WI38 (cell line): ENCODE results near the gene TUB.

Experiments
- H3K4me3 ChIP-seq: 2 replicates; pipeline ENCODE4 v1.5.1; 2011; ENCODE audit warnings: low read depth, mild to moderate bottlenecking, control low read depth, low read length
- TF ChIP-seq, protein P1 (sequence below): IDR thresholded peaks from 2 replicates; pipeline ENCODE4 v1.5.1; 2012; ENCODE audit warnings: low read depth, mild to moderate bottlenecking, control low read depth, low read length

Gene TUB

DNA sequence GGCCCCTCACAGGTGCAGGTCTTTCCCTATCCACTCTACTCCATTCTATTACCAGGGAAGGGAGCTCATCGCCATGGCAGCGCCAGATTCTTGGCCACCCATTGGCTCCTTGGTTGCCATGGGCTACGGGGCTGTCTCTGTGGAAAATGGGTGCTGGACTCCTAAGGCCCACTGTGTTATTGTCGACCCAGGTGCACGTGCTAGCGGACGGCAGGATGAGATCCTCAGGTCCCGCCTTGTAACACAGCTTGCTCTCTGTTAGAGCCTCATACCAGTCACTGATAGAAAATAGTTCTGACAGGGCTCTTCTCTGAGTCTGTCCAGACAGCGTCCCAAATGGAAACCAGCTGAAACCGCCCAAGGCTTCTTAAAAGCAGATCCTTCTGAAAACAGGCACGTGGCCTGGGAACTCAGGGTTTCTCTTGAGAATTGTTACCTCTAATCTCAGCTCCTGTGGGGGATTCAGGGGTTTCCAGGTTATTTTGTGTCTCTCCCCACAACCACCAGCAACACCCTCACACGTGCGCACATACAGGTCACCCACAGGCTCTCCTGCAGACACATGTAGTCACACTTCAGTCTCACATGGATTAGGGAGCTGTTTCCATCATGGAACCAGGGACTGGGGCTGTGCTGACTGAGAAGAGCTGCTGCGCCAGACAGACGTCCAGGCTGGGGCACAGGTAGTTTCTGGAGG is 1.5 kb downstream of the TUB start:
- H3K4me3 ChIP-seq = no peak overlapping the region

DNA sequence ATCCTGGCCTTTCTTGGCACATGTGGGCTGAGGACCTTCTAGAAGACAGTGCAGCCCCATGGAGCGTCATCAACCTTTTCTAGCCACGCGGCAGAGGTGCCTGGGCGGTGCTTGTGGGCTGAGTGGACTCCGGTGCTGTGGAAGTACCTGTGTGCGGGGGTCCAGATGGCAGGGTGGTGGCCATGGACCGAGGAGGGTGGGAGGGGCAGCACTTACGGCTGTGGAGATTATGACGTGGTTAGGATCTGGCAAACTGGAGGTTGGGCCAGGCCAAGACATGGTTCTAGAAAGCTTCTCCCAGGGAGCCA is 2.0 kb downstream of the TUB start:
- H3K4me3 ChIP-seq = no peak overlapping the region
- TF ChIP-seq, protein P1, sequence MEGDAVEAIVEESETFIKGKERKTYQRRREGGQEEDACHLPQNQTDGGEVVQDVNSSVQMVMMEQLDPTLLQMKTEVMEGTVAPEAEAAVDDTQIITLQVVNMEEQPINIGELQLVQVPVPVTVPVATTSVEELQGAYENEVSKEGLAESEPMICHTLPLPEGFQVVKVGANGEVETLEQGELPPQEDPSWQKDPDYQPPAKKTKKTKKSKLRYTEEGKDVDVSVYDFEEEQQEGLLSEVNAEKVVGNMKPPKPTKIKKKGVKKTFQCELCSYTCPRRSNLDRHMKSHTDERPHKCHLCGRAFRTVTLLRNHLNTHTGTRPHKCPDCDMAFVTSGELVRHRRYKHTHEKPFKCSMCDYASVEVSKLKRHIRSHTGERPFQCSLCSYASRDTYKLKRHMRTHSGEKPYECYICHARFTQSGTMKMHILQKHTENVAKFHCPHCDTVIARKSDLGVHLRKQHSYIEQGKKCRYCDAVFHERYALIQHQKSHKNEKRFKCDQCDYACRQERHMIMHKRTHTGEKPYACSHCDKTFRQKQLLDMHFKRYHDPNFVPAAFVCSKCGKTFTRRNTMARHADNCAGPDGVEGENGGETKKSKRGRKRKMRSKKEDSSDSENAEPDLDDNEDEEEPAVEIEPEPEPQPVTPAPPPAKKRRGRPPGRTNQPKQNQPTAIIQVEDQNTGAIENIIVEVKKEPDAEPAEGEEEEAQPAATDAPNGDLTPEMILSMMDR = no peak

More for the DNA sequence above, 1.5 kb downstream of the TUB start:
- TF ChIP-seq, protein P1 = no peak

DNA sequence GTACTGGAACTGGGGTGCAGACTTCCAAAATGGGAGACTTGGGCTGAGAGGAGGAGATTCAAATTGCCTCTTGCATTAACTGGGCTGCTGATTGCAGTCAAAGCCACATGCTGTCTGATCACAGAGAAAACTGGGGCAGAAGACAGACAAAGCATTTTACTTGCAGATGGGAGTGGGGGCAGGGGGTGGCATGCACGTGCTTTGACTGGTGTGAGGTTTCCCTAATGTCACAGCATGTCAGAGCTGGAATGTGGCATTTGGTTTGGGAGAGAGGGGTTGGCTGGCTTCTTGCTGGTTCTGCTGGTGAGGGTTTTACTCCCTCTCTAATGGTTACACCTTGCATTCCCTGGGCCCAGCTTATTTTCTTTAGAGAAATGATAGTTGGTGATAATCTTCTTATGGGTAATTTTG is 2.9 kb downstream of the TUB start:
- TF ChIP-seq, protein P1 = no peak
- no peak overlapping the region for H3K4me3 ChIP-seq

DNA sequence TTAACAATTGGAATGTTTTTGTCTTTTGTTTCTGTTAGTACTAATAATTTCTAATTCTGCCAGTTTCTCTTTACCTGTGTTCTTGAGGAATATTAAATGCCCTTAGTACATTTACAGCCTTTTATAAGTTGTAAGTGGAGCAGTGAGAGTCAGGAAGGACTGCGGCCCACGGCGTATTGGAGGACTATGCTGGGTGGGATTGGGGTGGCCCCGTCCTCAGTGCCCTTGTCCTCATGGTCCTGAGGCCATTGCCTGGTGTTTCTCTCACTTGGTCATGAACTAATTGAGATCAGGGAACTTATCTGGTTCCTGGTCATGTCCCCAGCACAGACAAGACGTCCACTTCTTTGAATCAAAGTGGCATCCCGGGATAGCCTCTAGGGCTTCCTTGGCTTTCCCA is 3.3 kb downstream of the TUB start:
- no peak overlapping the region for H3K4me3 ChIP-seq
- TF ChIP-seq, protein P1 = no peak

DNA sequence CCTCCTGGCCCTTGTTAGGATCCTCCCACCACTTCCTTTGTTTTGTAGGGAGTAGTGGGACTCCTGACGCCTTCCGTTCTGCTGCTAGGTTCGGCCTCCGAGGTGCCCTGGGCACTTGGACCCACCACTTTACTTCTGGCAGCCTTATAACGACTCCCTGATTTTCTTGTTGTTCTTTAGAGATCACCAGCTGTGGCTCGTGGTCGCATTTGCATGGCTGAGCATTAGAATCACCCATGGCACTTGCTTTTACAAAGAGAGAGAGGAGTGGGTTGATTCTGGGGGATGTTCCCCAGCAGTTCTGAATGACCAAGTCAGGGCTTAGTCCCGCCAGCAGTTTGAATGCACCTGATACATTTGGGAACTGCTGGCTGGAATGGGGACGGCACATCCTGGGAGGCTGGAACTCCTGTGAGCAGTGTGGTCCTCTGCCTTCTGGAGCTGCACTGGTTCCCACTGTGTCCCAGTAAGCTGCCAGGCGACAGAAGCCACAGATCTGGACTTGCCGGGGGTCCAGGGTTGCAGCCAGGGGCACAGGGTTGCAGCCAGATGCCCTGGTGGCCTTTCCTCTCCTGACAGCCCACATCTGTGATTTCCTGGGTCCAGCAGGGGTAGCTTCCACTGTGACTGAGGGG is 4.1 kb downstream of the TUB start:
- H3K4me3 ChIP-seq = no peak overlapping the region
- TF ChIP-seq, protein P1 = no peak

DNA sequence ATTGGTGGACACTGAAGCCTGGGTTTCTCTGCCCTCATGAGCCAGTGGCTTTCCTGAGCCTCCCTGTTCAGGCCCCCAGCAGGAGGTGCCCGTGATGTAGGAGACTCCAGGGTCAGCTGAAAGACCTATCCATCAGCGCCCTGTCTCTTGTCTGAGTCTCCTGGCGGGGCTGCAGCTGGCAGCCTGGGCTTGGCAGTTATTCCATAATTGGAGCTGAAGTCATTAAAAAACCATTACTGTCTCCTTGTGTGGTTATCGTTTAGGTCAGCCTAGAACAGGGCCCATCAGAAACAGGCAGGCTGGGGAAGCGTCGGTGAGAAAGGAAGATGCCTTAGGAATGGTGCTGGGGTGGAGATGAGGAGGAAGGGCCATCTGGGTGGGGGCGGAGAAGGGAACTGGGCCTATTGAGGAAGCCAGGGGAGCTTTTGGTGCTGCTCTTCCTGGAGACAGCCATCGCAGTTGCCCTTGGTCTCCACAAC is 5.0 kb downstream of the TUB start:
- H3K4me3 ChIP-seq = no peak overlapping the region
- TF ChIP-seq, protein P1 = no peak

DNA sequence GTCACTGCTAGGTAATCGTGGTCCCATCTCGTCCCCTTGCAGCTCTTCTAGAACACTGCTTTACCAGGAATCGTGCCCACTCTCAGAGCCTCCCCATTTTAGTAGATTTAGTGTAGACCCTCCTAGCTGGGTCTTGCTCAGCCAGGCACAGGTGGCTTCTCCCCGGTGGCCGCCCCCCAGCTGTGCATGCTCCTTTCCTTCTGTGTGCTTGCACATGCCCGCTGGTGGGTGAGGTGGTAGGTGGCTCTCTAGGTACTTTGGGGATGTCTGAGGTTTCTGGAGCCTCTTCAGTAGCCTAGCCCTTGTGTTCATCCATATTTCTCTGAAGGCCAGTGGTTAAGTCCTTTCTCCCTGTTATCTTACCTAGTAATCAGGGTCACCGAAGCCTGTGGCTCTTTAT is 5.6 kb downstream of the TUB start:
- TF ChIP-seq, protein P1 = no peak
- H3K4me3 ChIP-seq = no peak overlapping the region
